ENCODE results near the gene CNP. TPM values are rescaled to one million over a fixed set of nuclear protein-coding genes. Genes with fewer than 3 reads are reported as not detected.

CNP gene
- total and polyA plus RNA-seq, 2 of the 8 experiments (the other 6 are each of a cell fraction or from before 2014, with no cell fraction given): 21.9 to 60.6 TPM

DNA sequence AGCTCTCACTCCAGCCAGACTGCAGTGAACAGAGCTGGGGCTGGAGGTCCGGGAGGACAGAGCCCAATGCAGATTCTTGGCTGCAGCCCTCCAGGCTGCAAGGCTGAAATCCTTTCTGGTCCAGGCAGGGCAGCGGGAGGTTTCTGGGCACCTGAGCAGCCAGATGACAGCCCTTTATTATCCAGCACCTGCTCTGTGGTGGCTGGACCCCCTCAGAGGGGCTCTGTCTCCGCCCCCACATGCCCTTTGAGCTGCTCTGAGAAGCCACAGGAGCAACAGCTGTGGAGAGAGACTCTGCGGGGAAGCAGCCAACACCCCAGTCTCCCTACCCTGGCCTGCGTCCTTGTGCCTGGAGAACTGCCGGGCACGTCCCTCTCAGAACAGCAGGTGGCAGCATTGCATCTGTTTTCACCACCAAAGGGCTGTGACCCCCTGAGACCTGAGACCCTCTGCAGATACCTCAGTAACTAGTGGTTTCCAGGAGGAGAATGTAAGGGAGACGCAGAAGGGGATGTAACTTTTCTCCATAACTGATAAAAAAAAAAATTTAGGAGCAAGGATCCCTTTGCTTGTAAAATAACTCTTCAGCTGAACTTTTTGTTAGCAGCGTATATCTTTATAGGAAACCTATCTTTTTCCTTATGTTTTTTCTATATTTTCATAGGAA is 3.7 kb upstream of the CNP start:
- H3K9ac ChIP-seq (replicated peaks in 1 of 4; ENCODE audit: extremely low read depth in 1 of 4, low read depth in 3 of 4, low read length in 3 of 4): no peak overlapping the region
- H4K20me1 ChIP-seq (replicated peaks in 1 of 2; ENCODE audit: control insufficient read depth in 1 of 2, insufficient read depth in 2 of 2, low read length in 2 of 2): peaks cover 0 to 2% of the 10 kb centered on the region in 2 experiments
- H3K79me2 ChIP-seq (ENCODE audit: control insufficient read depth in 1 of 2, insufficient read depth in 2 of 2, low read length in 2 of 2): no peaks in the 10 kb centered on the region
- no peak overlapping the region for H2BK15ac ChIP-seq (ENCODE audit: low read length)
- FAIRE-seq (peak; percentile 92), DNase-seq (ENCODE audit: low read depth in 1 of 2, low spot score in 2 of 2) (peak; percentile 66 to 88)
- no peaks in the 10 kb centered on the region for H3K79me1 ChIP-seq (ENCODE audit: low read depth, low read length)
- ChIA-PET CTCF (ENCODE audit: partially characterized antibody) (interaction anchor here (0.6 to 11.6 kb wide), 32 partner anchors 9 to 225 kb away, joined by 3 to 205 read pairs (median 4); partner anchors contain the start of genes ACLY, DHX58, FKBP10 and NKIRAS2), POLR2A (ENCODE audit: partially characterized antibody) (interaction anchor here (0.9 to 6.3 kb wide), 4 partner anchors 50 to 156 kb away, joined by 3 to 67 read pairs (median 3); partner anchors contain the start of genes DNAJC7 and NKIRAS2)
- no peak overlapping the region; the same call in 1 of the 2 replicates for H2BK12ac ChIP-seq (ENCODE audit: low read depth, low read length)
- H3K23me2 ChIP-seq (ENCODE audit: low read depth, low read length): peaks cover 8% of the 10 kb centered on the region; the same call in 1 of the 2 replicates
- H4K8ac ChIP-seq (ENCODE audit: extremely low read depth, insufficient read depth, low read length): no peak overlapping the region
- no peak overlapping the region for H2BK120ac ChIP-seq (replicated peaks; ENCODE audit: low read depth, low read length)
- H2BK5ac ChIP-seq (ENCODE audit: low read depth, low read length): no peak overlapping the region
- H3K4me3 ChIP-seq (ENCODE audit: extremely low read depth in 1 of 4, insufficient read depth in 2 of 4, low read depth in 3 of 4, low read length in 4 of 4): no peak overlapping the region
- no peaks in the 10 kb centered on the region for H3K9me3 ChIP-seq (ENCODE audit: insufficient read depth in 2 of 2, low read depth in 1 of 2, low read length in 1 of 2)
- no peak overlapping the region for H3K27ac ChIP-seq (ENCODE audit: low read depth, low read length)
- no peak overlapping the region for H3K56ac ChIP-seq (replicated peaks; ENCODE audit: insufficient read length, low read depth, low read length)
- H3K18ac ChIP-seq (ENCODE audit: extremely low read depth, low read length): no peak overlapping the region
- peaks cover 2 to 20% (median 11%) of the 10 kb centered on the region in 4 experiments for H3K4me1 ChIP-seq (replicated peaks in 1 of 4; ENCODE audit: control insufficient read depth in 3 of 4, insufficient read depth in 4 of 4, low read length in 3 of 4)
- H4K91ac ChIP-seq (replicated peaks; ENCODE audit: insufficient read length, low read length): no peak overlapping the region
- 39% methylated on average over 9 of the region's 9 CpGs; no CpG with 5 or more reads in 1 of the 2 experiments for WGBS, 2 experiments (ENCODE audit: extremely low coverage in 1 of 2, insufficient coverage in 1 of 2, insufficient read length in 1 of 2, insufficient replicate concordance in 2 of 2, low coverage in 1 of 2, low lambda C conversion rate in 2 of 2, missing lambda C conversion rate in 1 of 2)
- no peak overlapping the region for H4K5ac ChIP-seq (ENCODE audit: insufficient read length, low read depth, low read length)
- H3K27me3 ChIP-seq (replicated peaks in 1 of 4; ENCODE audit: control insufficient read depth in 3 of 4, extremely low read depth in 1 of 4, insufficient read depth in 3 of 4, low read length in 3 of 4): no peaks in the 10 kb centered on the region
- no peak overlapping the region for H3K14ac ChIP-seq (ENCODE audit: insufficient read length)
- H3K23ac ChIP-seq (ENCODE audit: insufficient read length): no peak overlapping the region
- H3K4ac ChIP-seq (replicated peaks; ENCODE audit: insufficient read length, low read depth, low read length): no peak overlapping the region
- H3K4me2 ChIP-seq (ENCODE audit: insufficient read depth in 1 of 2, low read depth in 2 of 2, low read length in 2 of 2): no peak overlapping the region
- no peaks in the 10 kb centered on the region for H3K36me3 ChIP-seq (ENCODE audit: control insufficient read depth in 2 of 4, insufficient read depth in 4 of 4, low read length in 3 of 4)
- no peak overlapping the region for H2AFZ ChIP-seq (ENCODE audit: low read length)
- H2AK5ac ChIP-seq (ENCODE audit: low read depth, low read length): no peak overlapping the region
- H2BK20ac ChIP-seq (ENCODE audit: low read length): no peak overlapping the region
- TF ChIP-seq, protein P1, sequence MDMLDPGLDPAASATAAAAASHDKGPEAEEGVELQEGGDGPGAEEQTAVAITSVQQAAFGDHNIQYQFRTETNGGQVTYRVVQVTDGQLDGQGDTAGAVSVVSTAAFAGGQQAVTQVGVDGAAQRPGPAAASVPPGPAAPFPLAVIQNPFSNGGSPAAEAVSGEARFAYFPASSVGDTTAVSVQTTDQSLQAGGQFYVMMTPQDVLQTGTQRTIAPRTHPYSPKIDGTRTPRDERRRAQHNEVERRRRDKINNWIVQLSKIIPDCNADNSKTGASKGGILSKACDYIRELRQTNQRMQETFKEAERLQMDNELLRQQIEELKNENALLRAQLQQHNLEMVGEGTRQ (IDR thresholded peaks at IDR 0.05; ENCODE audit: low read length): no peak
- TF ChIP-seq, protein P2, sequence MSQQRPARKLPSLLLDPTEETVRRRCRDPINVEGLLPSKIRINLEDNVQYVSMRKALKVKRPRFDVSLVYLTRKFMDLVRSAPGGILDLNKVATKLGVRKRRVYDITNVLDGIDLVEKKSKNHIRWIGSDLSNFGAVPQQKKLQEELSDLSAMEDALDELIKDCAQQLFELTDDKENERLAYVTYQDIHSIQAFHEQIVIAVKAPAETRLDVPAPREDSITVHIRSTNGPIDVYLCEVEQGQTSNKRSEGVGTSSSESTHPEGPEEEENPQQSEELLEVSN (IDR thresholded peaks at IDR 0.05): no peak
- TF ChIP-seq POU5F1 (IDR thresholded peaks at IDR 0.05; ENCODE audit: low read depth, low read length) (no peak), FOSL1 (IDR thresholded peaks at IDR 0.05; ENCODE audit: insufficient read depth, low read depth, low read length) (no peak), EP300 (IDR thresholded peaks at IDR 0.05; ENCODE audit: borderline replicate concordance in 1 of 2, low read depth in 2 of 2, low read length in 2 of 2) (no peak), SP4 (IDR thresholded peaks at IDR 0.05; ENCODE audit: low read length) (no peak), SUZ12 (IDR thresholded peaks at IDR 0.05; ENCODE audit: low read length) (no peak)

Measured in H1 (cell line).